Neural cell (in vitro differentiated cells): Measurements from ENCODE around the gene LHB.
A peak's percentile ranks its signal among the peaks of the same experiment; 100 is the strongest.

Source experiments
- EP300 ChIP-seq: fragments of 450-650 bp; conservative IDR thresholded peaks from 2 replicates; pipeline ENCODE4 v1.6.1; 2014; ENCODE audit warnings: antibody characterized with exemption, mild to moderate bottlenecking, moderate library complexity; ENCODE audit not compliant: poor library complexity, severe bottlenecking
- EZH2 ChIP-seq: fragments of 200-600, 300-800 bp; shearing (Covaris generic), sonication (generic); IDR thresholded peaks from 2 replicates; pipeline ENCODE4 v1.6.1; 2014; ENCODE audit warnings: antibody characterized with exemption, low read length, borderline replicate concordance, mild to moderate bottlenecking; ENCODE audit not compliant: insufficient read depth, poor library complexity, severe bottlenecking
- POLR2AphosphoS5 ChIP-seq: IDR thresholded peaks from 2 replicates; pipeline ENCODE4 v1.6.1; 2012
- SMC3 ChIP-seq: fragments of 450-650 bp; conservative IDR thresholded peaks from 2 replicates; pipeline ENCODE4 v1.6.1; 2014; ENCODE audit warnings: antibody characterized with exemption, mild to moderate bottlenecking, moderate library complexity; ENCODE audit not compliant: poor library complexity
- TF ChIP-seq, protein P1 (sequence below): fragments of 450-650 bp; IDR thresholded peaks from 2 replicates; pipeline ENCODE4 v1.5.1; 2014; ENCODE audit warnings: antibody characterized with exemption, mild to moderate bottlenecking, moderate library complexity; ENCODE audit not compliant: poor library complexity, severe bottlenecking
- TF ChIP-seq, protein P2 (sequence below): IDR thresholded peaks from 2 replicates; pipeline ENCODE4 v1.6.1; 2012; ENCODE audit warnings: borderline replicate concordance

DNA sequence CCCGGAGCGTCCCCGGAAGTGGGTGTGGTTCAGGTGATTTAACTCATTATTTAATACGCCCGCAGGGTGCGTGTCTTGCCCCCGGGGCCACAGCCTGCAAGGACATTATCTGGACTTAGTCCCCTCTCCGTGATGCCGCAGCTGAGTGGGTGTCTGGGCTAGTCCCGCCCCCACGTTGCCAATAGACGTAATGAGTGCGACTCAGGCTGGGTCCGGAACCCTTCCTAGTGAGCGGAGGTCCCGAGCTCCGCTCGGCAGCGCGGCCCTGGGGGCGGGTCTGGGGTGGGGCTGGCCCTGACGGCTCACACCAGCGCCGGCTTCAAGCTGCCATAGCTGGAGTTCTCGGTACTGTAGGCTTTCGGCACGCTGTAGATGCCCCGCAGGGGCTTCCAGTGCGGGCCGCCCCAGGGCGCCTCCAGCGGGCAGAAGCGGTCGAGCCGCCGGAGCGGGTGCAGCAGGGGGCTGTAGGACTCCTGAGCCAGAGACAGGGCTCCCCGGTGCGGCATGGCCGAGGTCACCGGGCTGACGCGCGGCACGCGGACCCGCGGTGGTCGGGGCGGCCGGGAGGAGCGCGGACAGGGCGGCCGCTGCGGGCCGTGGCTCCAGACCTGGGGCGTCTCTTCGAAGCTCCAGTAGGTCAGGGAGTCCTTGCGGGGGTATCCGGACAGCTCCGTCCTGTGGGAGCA is 918 bp upstream of the LHB start:
- TF ChIP-seq POLR2AphosphoS5 (no peak), EZH2 (no peak), SMC3 (no peak), EP300 (no peak)
- TF ChIP-seq, protein P1, sequence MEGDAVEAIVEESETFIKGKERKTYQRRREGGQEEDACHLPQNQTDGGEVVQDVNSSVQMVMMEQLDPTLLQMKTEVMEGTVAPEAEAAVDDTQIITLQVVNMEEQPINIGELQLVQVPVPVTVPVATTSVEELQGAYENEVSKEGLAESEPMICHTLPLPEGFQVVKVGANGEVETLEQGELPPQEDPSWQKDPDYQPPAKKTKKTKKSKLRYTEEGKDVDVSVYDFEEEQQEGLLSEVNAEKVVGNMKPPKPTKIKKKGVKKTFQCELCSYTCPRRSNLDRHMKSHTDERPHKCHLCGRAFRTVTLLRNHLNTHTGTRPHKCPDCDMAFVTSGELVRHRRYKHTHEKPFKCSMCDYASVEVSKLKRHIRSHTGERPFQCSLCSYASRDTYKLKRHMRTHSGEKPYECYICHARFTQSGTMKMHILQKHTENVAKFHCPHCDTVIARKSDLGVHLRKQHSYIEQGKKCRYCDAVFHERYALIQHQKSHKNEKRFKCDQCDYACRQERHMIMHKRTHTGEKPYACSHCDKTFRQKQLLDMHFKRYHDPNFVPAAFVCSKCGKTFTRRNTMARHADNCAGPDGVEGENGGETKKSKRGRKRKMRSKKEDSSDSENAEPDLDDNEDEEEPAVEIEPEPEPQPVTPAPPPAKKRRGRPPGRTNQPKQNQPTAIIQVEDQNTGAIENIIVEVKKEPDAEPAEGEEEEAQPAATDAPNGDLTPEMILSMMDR = peak; percentile 38
- TF ChIP-seq, protein P2, sequence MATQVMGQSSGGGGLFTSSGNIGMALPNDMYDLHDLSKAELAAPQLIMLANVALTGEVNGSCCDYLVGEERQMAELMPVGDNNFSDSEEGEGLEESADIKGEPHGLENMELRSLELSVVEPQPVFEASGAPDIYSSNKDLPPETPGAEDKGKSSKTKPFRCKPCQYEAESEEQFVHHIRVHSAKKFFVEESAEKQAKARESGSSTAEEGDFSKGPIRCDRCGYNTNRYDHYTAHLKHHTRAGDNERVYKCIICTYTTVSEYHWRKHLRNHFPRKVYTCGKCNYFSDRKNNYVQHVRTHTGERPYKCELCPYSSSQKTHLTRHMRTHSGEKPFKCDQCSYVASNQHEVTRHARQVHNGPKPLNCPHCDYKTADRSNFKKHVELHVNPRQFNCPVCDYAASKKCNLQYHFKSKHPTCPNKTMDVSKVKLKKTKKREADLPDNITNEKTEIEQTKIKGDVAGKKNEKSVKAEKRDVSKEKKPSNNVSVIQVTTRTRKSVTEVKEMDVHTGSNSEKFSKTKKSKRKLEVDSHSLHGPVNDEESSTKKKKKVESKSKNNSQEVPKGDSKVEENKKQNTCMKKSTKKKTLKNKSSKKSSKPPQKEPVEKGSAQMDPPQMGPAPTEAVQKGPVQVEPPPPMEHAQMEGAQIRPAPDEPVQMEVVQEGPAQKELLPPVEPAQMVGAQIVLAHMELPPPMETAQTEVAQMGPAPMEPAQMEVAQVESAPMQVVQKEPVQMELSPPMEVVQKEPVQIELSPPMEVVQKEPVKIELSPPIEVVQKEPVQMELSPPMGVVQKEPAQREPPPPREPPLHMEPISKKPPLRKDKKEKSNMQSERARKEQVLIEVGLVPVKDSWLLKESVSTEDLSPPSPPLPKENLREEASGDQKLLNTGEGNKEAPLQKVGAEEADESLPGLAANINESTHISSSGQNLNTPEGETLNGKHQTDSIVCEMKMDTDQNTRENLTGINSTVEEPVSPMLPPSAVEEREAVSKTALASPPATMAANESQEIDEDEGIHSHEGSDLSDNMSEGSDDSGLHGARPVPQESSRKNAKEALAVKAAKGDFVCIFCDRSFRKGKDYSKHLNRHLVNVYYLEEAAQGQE = no peak
